Measurements from ENCODE around the gene DNAJB7. TPM values are rescaled to one million over a fixed set of nuclear protein-coding genes. Genes with fewer than 3 reads are reported as not detected.
"Not testable (repeated sequence)": the region's sequence is repeated elsewhere in the genome, so short reads cannot be mapped to it uniquely, and the experiment has no call there.

The DNAJB7 gene
- total RNA-seq, 1 experiment from 2014 or later = not detected

DNA sequence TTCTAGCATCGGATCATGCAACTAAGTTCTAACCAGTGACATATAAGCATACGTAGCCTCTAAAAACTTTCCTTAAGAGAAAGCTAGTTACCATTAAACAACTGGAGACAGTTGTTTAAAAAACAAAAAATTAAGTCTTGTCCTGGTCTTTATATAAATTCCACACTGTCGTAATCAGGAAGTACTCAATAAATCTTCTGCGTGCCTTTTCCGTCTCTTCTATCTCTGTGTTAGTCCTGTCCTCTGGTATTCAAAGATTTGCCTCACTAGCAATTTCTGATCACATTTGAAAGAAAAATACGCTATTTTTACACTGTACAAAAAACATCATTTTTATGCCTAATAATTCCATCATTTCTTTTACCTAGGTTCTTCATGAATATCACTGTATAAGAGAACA is 32.8 kb downstream of the DNAJB7 start:
- no peak for ATAC-seq
- Histone ChIP-seq H3K4me3 (ENCODE audit: low read length) (no peak overlapping the region), H3K27me3 (ENCODE audit: low read length) (no peaks in the 10 kb centered on the region), H3K4me1 (ENCODE audit: insufficient read depth, low read length) (no peaks in the 10 kb centered on the region), H3K9me3 (ENCODE audit: low read length) (no peaks in the 10 kb centered on the region), H3K9ac (ENCODE audit: low read length) (no peak overlapping the region), H3K36me3 (ENCODE audit: low read depth, low read length) (peaks cover 45% of the 10 kb centered on the region), H3K4me2 (ENCODE audit: low read length) (no peak overlapping the region), H3F3A (ENCODE audit: low read length, unreplicated experiment) (no peaks in the 10 kb centered on the region), H3K9me2 (replicated peaks; ENCODE audit: low read length) (no peaks in the 10 kb centered on the region), H2AFZ (ENCODE audit: low read length) (no peak overlapping the region), H4K20me1 (ENCODE audit: low read length) (no peaks in the 10 kb centered on the region), H3K79me2 (ENCODE audit: low read length) (no peaks in the 10 kb centered on the region), H3K27ac (ENCODE audit: low read length) (no peak overlapping the region)
- BruUV-seq (replicated peaks) = no TSS peak
- TF ChIP-seq EZH2 (IDR thresholded peaks at IDR 0.05; ENCODE audit: low read length, unreplicated experiment) (no peak), CTCF (conservative IDR thresholded peaks at IDR 0.05; ENCODE audit: low read depth, low read length) (no peak), EZH2phosphoT487 (IDR thresholded peaks at IDR 0.05; ENCODE audit: borderline replicate concordance, low read length) (no peak)
- no peak for DNase-seq
- ChIA-PET CTCF (no interaction called here), POLR2A (ENCODE audit: unreplicated experiment) (no interaction called here)
- intact Hi-C loops (cut with micrococcal nuclease) = no loop called here

GRCh38 chr22:40826984-40827741 is 34.8 kb downstream of the DNAJB7 start:
- Histone ChIP-seq H3K27ac (ENCODE audit: low read length) (no peak overlapping the region), H3K4me2 (ENCODE audit: low read length) (no peak overlapping the region), H3K79me2 (ENCODE audit: low read length) (no peaks in the 10 kb centered on the region), H4K20me1 (ENCODE audit: low read length) (no peaks in the 10 kb centered on the region), H3K4me1 (ENCODE audit: insufficient read depth, low read length) (no peaks in the 10 kb centered on the region), H2AFZ (ENCODE audit: low read length) (no peak overlapping the region), H3K9me2 (replicated peaks; ENCODE audit: low read length) (no peaks in the 10 kb centered on the region), H3F3A (ENCODE audit: low read length, unreplicated experiment) (no peaks in the 10 kb centered on the region), H3K27me3 (ENCODE audit: low read length) (no peaks in the 10 kb centered on the region), H3K4me3 (ENCODE audit: low read length) (no peak overlapping the region), H3K36me3 (ENCODE audit: low read depth, low read length) (peaks cover 42% of the 10 kb centered on the region), H3K9me3 (ENCODE audit: low read length) (no peaks in the 10 kb centered on the region), H3K9ac (ENCODE audit: low read length) (no peak overlapping the region)
- CTCF ChIA-PET = no interaction called here
- no TSS peak for BruUV-seq (replicated peaks)
- DNase-seq (no peak), ATAC-seq (no peak)
- POLR2A ChIA-PET (ENCODE audit: unreplicated experiment) = no interaction called here
- no peak for TF ChIP-seq EZH2phosphoT487 (IDR thresholded peaks at IDR 0.05; ENCODE audit: borderline replicate concordance, low read length)
- TF ChIP-seq CTCF (conservative IDR thresholded peaks at IDR 0.05; ENCODE audit: low read depth, low read length) = no peak
- no peak for TF ChIP-seq EZH2 (IDR thresholded peaks at IDR 0.05; ENCODE audit: low read length, unreplicated experiment)
- intact Hi-C loops (cut with micrococcal nuclease) = no loop called here

GRCh38 chr22:40826292-40826691 is 35.6 kb downstream of the DNAJB7 start:
- H3K9me3 ChIP-seq (ENCODE audit: low read length); H3F3A ChIP-seq (ENCODE audit: low read length, unreplicated experiment); H3K27ac ChIP-seq (ENCODE audit: low read length); H4K20me1 ChIP-seq (ENCODE audit: low read length); H2AFZ ChIP-seq (ENCODE audit: low read length); CTCF ChIA-PET; H3K4me3 ChIP-seq (ENCODE audit: low read length); ATAC-seq; DNase-seq; H3K4me1 ChIP-seq (ENCODE audit: insufficient read depth, low read length); H3K79me2 ChIP-seq (ENCODE audit: low read length); H3K9me2 ChIP-seq (replicated peaks; ENCODE audit: low read length); H3K4me2 ChIP-seq (ENCODE audit: low read length); H3K27me3 ChIP-seq (ENCODE audit: low read length); intact Hi-C loops (cut with micrococcal nuclease); H3K9ac ChIP-seq (ENCODE audit: low read length): not testable (repeated sequence)
- peaks cover 38% of the 10 kb centered on the region for H3K36me3 ChIP-seq (ENCODE audit: low read depth, low read length)
- TSS peak; percentile 79 for BruUV-seq (replicated peaks)
- POLR2A ChIA-PET (ENCODE audit: unreplicated experiment) = interaction anchor here (0.7 kb wide), 1 partner anchor 12 kb away, joined by 3 read pairs; no protein-coding TSS in a partner anchor

Data from PC-3 (cell line).